Right atrium auricular region (tissue), 2 donors: Measurements from ENCODE around the gene CDHR5. TPM values are rescaled to one million over a fixed set of nuclear protein-coding genes. Genes with fewer than 3 reads are reported as not detected.

Experiments used
- DNase-seq: peaks from one replicate; pipeline ENCODE4 v3.0.0-alpha.2; 2019; ENCODE audit warnings: low spot score
- H3K27ac ChIP-seq, 2 donors: fragments of 200-600 bp; sonication (generic); 1 replicate in 1 of 2; 2 replicates in 1 of 2; pipeline ENCODE4 v1.5.1; 2016 to 2019
- H3K27me3 ChIP-seq, 2 donors: fragments of 200-600 bp; sonication (generic); one replicate each; pipeline versions ENCODE4 v1.5.1 to v1.6.0; 2017 to 2019
- H3K36me3 ChIP-seq: fragments of 200-600 bp; sonication (generic); one replicate; pipeline ENCODE4 v1.5.1; 2016
- H3K4me1 ChIP-seq, 2 donors: fragments of 200-600 bp; sonication (generic); one replicate each; pipeline versions ENCODE4 v1.5.1 to v1.6.0; 2017 to 2019
- H3K4me3 ChIP-seq, 2 donors: fragments of 200-600 bp; sonication (generic); 1 replicate in 1 of 2; 2 replicates in 1 of 2; pipeline ENCODE4 v1.5.1; 2017 to 2019; ENCODE audit warnings: mild to moderate bottlenecking in 1 of 2, moderate library complexity in 1 of 2
- H3K9me3 ChIP-seq, 2 donors: fragments of 200-600 bp; sonication (generic); one replicate each; pipeline ENCODE4 v1.5.1; 2019
- CTCF ChIP-seq, 2 donors: fragments of 200-600 bp; sonication (generic); IDR thresholded peaks; one replicate each; pipeline ENCODE4 v1.5.1; 2019; ENCODE audit warnings: antibody characterized with exemption in 2 of 2
- total RNA-seq, 2 donors: library from RNA; depleted of rRNA; stranded (reverse); fragments of >200 nt; gene quantifications; one replicate each; pipeline ENCODE4 v1.1.0, GENCODE V29; 2016

The CDHR5 gene
- total RNA-seq, 2 donors from 2014 or later: not detected

GRCh38 chr11:646214-646613 lies 21.5 kb upstream of the CDHR5 start:
- Histone ChIP-seq H3K9me3 (no peaks in the 10 kb centered on the region), H3K4me1 (no peaks in the 10 kb centered on the region), H3K27me3 (no peaks in the 10 kb centered on the region), H3K4me3 (no peak overlapping the region), H3K27ac (no peak overlapping the region), H3K36me3 (peaks cover 18% of the 10 kb centered on the region)
- no peak for DNase-seq
- no peak for TF ChIP-seq CTCF (IDR thresholded peaks at IDR 0.05)

GRCh38 chr11:645536-645935 lies 20.8 kb upstream of the CDHR5 start:
- Histone ChIP-seq H3K27me3 (no peaks in the 10 kb centered on the region), H3K27ac (no peak overlapping the region), H3K9me3 (no peaks in the 10 kb centered on the region), H3K36me3 (peaks cover 14% of the 10 kb centered on the region), H3K4me3 (no peak overlapping the region), H3K4me1 (no peaks in the 10 kb centered on the region)
- TF ChIP-seq CTCF (IDR thresholded peaks at IDR 0.05): no peak
- no peak for DNase-seq

- H3K9me3 ChIP-seq: no peaks in the 10 kb centered on the region
- no peak overlapping the region for H3K27ac ChIP-seq
- TF ChIP-seq CTCF (IDR thresholded peaks at IDR 0.05): no peak
- H3K27me3 ChIP-seq: peaks cover 0 to 2% of the 10 kb centered on the region in 2 donors
- H3K4me3 ChIP-seq: no peak overlapping the region
- DNase-seq: no peak
- H3K36me3 ChIP-seq: peaks cover 14% of the 10 kb centered on the region
- H3K4me1 ChIP-seq: peaks cover 0 to 3% of the 10 kb centered on the region in 2 donors
Measured at GRCh38 chr11:643849-644738, 19.3 kb upstream of the CDHR5 start.

- Histone ChIP-seq H3K27me3 (peaks cover 0 to 4% of the 10 kb centered on the region in 2 donors), H3K36me3 (peaks cover 14% of the 10 kb centered on the region), H3K4me1 (peaks cover 0 to 6% of the 10 kb centered on the region in 2 donors), H3K4me3 (no peak overlapping the region), H3K9me3 (no peaks in the 10 kb centered on the region), H3K27ac (no peak overlapping the region)
- DNase-seq: no peak
- no peak for TF ChIP-seq CTCF (IDR thresholded peaks at IDR 0.05)
Measured at GRCh38 chr11:643366-643765, 18.6 kb upstream of the CDHR5 start.

- Histone ChIP-seq H3K4me3 (no peak overlapping the region), H3K4me1 (peaks cover 0 to 17% of the 10 kb centered on the region in 2 donors), H3K27ac (no peak overlapping the region), H3K36me3 (peaks cover 14% of the 10 kb centered on the region), H3K27me3 (peaks cover 0 to 12% of the 10 kb centered on the region in 2 donors), H3K9me3 (no peaks in the 10 kb centered on the region)
- no peak for TF ChIP-seq CTCF (IDR thresholded peaks at IDR 0.05)
- DNase-seq: no peak
Measured at GRCh38 chr11:641806-642370, 17.1 kb upstream of the CDHR5 start.
